BLaER1 treated with 17β-estradiol and CSF1 and Interleukin-3, amounts not matched to agents 10 nM and 100 nM (cell line): ENCODE measurements around the gene ARID1A.
A peak's percentile ranks its signal among the peaks of the same experiment; 100 is the strongest.

ENCODE experiments used
- H3K27ac ChIP-seq, 11 experiments: shearing (Covaris generic); formaldehyde crosslinking; 2 replicates each; pipeline ENCODE4 v1.8.1; 2022
- H3K27me3 ChIP-seq, 11 experiments: shearing (Covaris generic); formaldehyde crosslinking; 2 replicates each; pipeline ENCODE4 v1.8.1; 2022
- H3K36me3 ChIP-seq, 11 experiments: shearing (Covaris generic); formaldehyde crosslinking; 2 replicates each; pipeline ENCODE4 v1.8.1; 2022
- H3K4me1 ChIP-seq, 10 experiments: shearing (Covaris generic); formaldehyde crosslinking; 2 replicates each; pipeline ENCODE4 v1.8.1; 2022
- H3K4me2 ChIP-seq, 11 experiments: shearing (Covaris generic); formaldehyde crosslinking; 2 replicates each; pipeline ENCODE4 v1.8.1; 2022
- H3K4me3 ChIP-seq, 10 experiments: shearing (Covaris generic); formaldehyde crosslinking; 2 replicates each; pipeline ENCODE4 v1.8.1; 2022
- H3K9ac ChIP-seq, 11 experiments: shearing (Covaris generic); formaldehyde crosslinking; 2 replicates each; pipeline ENCODE4 v1.8.1; 2022
- H3K9me3 ChIP-seq, 11 experiments: shearing (Covaris generic); formaldehyde crosslinking; replicated peaks in 1 of 11; 2 replicates each; pipeline ENCODE4 v1.8.1; 2022
- H4K20me1 ChIP-seq, 11 experiments: shearing (Covaris generic); formaldehyde crosslinking; 2 replicates each; pipeline ENCODE4 v1.8.1; 2022
- Cebpa-rat ChIP-seq, 11 experiments: shearing (Covaris generic); IDR thresholded peaks; 2 replicates each; pipeline ENCODE4 v1.8.1; 2022

Gene ARID1A

GRCh38 chr1:26752519-26752918 is 56.7 kb downstream of the ARID1A start:
- Histone ChIP-seq H3K9me3 (no peaks in the 10 kb centered on the region), H3K4me2 (peak overlapping the region in 5 of 11 experiments; percentile 7 to 59 (median 32); a peak in 8 of 22 replicates), H3K36me3 (peaks cover 94 to 100% (median 99%) of the 10 kb centered on the region in 11 experiments), H3K4me3 (no peak overlapping the region), H3K27ac (no peak overlapping the region), H3K9ac (peak overlapping the region in 1 of 11 experiments; percentile 12; a peak in 1 of 22 replicates), H3K27me3 (no peaks in the 10 kb centered on the region), H4K20me1 (peaks cover 78 to 100% (median 93%) of the 10 kb centered on the region in 11 experiments), H3K4me1 (peaks cover 26 to 68% (median 53%) of the 10 kb centered on the region in 10 experiments)
- no peak for TF ChIP-seq Cebpa-rat (IDR thresholded peaks at IDR 0.05)

- H3K4me2 ChIP-seq, result peak overlapping the region in 4 of 11 experiments; percentile 8 to 59 (median 28); a peak in 2 of 22 replicates
- H3K9me3 ChIP-seq, result no peaks in the 10 kb centered on the region
- peaks cover 91 to 100% (median 97%) of the 10 kb centered on the region in 11 experiments for H4K20me1 ChIP-seq
- no peak overlapping the region for H3K4me3 ChIP-seq
- no peak overlapping the region for H3K27ac ChIP-seq
- peaks cover 20 to 62% (median 48%) of the 10 kb centered on the region in 10 experiments for H3K4me1 ChIP-seq
- TF ChIP-seq Cebpa-rat (IDR thresholded peaks at IDR 0.05), result no peak
- H3K36me3 ChIP-seq, result peaks cover 98 to 100% (median 100%) of the 10 kb centered on the region in 11 experiments
- no peak overlapping the region for H3K9ac ChIP-seq
- H3K27me3 ChIP-seq, result no peaks in the 10 kb centered on the region
These were observed 58.5 kb downstream of the ARID1A start for GRCh38 chr1:26754086-26754874.

GRCh38 chr1:26758358-26758757 is 62.5 kb downstream of the ARID1A start:
- Histone ChIP-seq H4K20me1 (peaks cover 69 to 99% (median 91%) of the 10 kb centered on the region in 11 experiments), H3K4me2 (no peak overlapping the region), H3K4me3 (no peak overlapping the region), H3K9me3 (no peaks in the 10 kb centered on the region), H3K27me3 (no peaks in the 10 kb centered on the region), H3K9ac (no peak overlapping the region), H3K27ac (no peak overlapping the region), H3K4me1 (peaks cover 0 to 21% (median 13%) of the 10 kb centered on the region in 10 experiments; a peak in 13 of 20 replicates), H3K36me3 (peaks cover 98 to 100% (median 100%) of the 10 kb centered on the region in 11 experiments)
- TF ChIP-seq Cebpa-rat (IDR thresholded peaks at IDR 0.05), result no peak

DNA sequence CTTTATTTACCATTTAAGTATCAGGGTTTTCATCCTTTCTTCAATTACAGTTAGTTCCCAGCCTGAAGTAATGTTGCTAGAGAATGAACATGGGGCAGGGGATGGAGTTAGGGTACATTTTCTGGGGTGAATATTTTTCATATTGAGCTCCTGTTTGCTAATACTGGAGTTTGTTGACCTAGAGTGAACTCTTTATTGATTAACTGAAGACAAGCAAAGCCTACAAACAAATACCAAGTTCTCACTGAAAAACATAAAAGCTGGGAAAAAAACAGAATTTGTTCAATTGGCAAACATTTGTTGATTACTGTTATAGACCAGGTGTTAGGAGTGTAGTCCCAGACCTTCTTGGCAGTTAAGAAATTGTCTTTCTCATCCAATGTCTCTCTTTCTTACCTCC is 63.7 kb downstream of the ARID1A start:
- peaks cover 0 to 11% (median 2%) of the 10 kb centered on the region in 10 experiments; a peak in 12 of 20 replicates for H3K4me1 ChIP-seq
- TF ChIP-seq Cebpa-rat (IDR thresholded peaks at IDR 0.05), result no peak
- no peak overlapping the region for H3K27ac ChIP-seq
- H3K4me3 ChIP-seq, result no peak overlapping the region
- H4K20me1 ChIP-seq, result peaks cover 58 to 98% (median 83%) of the 10 kb centered on the region in 11 experiments
- H3K27me3 ChIP-seq, result no peaks in the 10 kb centered on the region
- peaks cover 98 to 100% (median 100%) of the 10 kb centered on the region in 11 experiments for H3K36me3 ChIP-seq
- no peaks in the 10 kb centered on the region for H3K9me3 ChIP-seq
- H3K9ac ChIP-seq, result 0 out of 22 replicates have a peak overlapping the region, but pooled peaks of 1 of the 11 experiments have one; percentile 25
- no peak overlapping the region for H3K4me2 ChIP-seq

GRCh38 chr1:26761217-26761616 is 65.4 kb downstream of the ARID1A start:
- H3K9ac ChIP-seq, result no peak overlapping the region
- TF ChIP-seq Cebpa-rat (IDR thresholded peaks at IDR 0.05), result no peak

GRCh38 chr1:26767714-26768113 is 71.9 kb downstream of the ARID1A start:
- no peak for TF ChIP-seq Cebpa-rat (IDR thresholded peaks at IDR 0.05)
- peaks cover 99 to 100% (median 100%) of the 10 kb centered on the region in 11 experiments for H3K36me3 ChIP-seq
- no peak overlapping the region for H3K27ac ChIP-seq
- peaks cover 27 to 78% (median 41%) of the 10 kb centered on the region in 11 experiments; a peak in 17 of 22 replicates for H4K20me1 ChIP-seq
- no peak overlapping the region for H3K4me3 ChIP-seq
- no peaks in the 10 kb centered on the region for H3K27me3 ChIP-seq
- no peaks in the 10 kb centered on the region for H3K9me3 ChIP-seq
- no peak overlapping the region for H3K9ac ChIP-seq
- peaks cover 0 to 35% (median 12%) of the 10 kb centered on the region in 10 experiments; a peak in 15 of 20 replicates for H3K4me1 ChIP-seq
- no peak overlapping the region for H3K4me2 ChIP-seq

More at GRCh38 chr1:26761217-26761616, 65.4 kb downstream of the ARID1A start:
- no peak overlapping the region for H3K4me3 ChIP-seq
- H3K27me3 ChIP-seq, result no peaks in the 10 kb centered on the region
- H3K9me3 ChIP-seq, result no peaks in the 10 kb centered on the region
- H3K4me2 ChIP-seq, result no peak overlapping the region
- H3K27ac ChIP-seq, result no peak overlapping the region
- peaks cover 99 to 100% (median 100%) of the 10 kb centered on the region in 11 experiments for H3K36me3 ChIP-seq
- H3K4me1 ChIP-seq, result no peaks in the 10 kb centered on the region
- peaks cover 47 to 91% (median 70%) of the 10 kb centered on the region in 11 experiments for H4K20me1 ChIP-seq

DNA sequence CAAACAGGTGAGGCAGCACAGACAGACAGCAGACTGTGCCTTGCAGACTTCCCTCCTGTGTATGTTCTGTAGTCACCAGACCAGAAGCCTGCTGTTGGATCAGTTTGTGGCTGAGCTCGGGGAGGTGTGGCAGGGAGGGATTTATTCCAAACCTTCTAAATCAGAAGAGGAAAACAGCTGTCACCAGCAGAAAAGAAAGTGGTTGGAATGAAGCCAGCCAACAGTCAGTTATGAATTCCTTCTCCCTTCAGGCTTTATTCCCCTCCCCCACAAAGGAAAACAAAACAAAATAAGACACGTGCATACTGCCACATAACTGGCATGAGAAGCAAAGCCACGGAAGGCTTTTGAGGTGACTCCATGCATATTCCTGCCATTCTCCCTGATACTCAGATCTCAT is 72.9 kb downstream of the ARID1A start:
- Histone ChIP-seq H4K20me1 (peaks cover 24 to 80% (median 37%) of the 10 kb centered on the region in 11 experiments; a peak in 16 of 22 replicates), H3K4me1 (peaks cover 0 to 35% (median 12%) of the 10 kb centered on the region in 10 experiments; a peak in 15 of 20 replicates), H3K4me2 (no peak overlapping the region; a peak in 1 of 22 replicates), H3K27ac (no peak overlapping the region), H3K27me3 (no peaks in the 10 kb centered on the region), H3K4me3 (no peak overlapping the region), H3K9ac (no peak overlapping the region), H3K9me3 (no peaks in the 10 kb centered on the region), H3K36me3 (peaks cover 99 to 100% (median 100%) of the 10 kb centered on the region in 11 experiments)
- TF ChIP-seq Cebpa-rat (IDR thresholded peaks at IDR 0.05), result no peak

DNA sequence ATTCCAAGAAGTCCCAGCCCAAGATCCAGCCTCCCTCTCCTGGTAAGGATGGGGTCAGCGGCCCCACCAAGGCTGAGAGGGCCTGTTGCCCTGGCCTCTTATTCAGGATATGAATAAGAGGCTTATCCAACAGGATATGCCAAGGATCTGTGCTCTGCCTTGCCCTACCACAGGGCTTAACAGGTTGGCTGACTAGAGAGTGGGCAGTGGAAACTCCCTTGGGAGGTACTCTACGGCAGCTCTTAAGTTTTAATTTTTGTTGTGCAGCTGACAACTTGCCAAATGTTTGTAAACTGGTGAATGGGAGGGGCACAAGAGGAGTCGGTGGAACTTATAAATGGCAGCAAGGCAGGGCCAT is 75.4 kb downstream of the ARID1A start:
- peaks cover 100% of the 10 kb centered on the region in 11 experiments for H3K36me3 ChIP-seq
- H3K9ac ChIP-seq, result no peak overlapping the region
- H3K9me3 ChIP-seq, result no peaks in the 10 kb centered on the region
- H3K4me2 ChIP-seq, result peak overlapping the region in 7 of 11 experiments; percentile 5 to 53 (median 13); a peak in 9 of 22 replicates
- no peak for TF ChIP-seq Cebpa-rat (IDR thresholded peaks at IDR 0.05)
- H3K4me3 ChIP-seq, result no peak overlapping the region
- H3K27ac ChIP-seq, result 0 out of 22 replicates have a peak overlapping the region, but pooled peaks of 2 of the 11 experiments have one; percentile 10 to 18
- H3K4me1 ChIP-seq, result peaks cover 0 to 35% (median 12%) of the 10 kb centered on the region in 10 experiments; a peak in 15 of 20 replicates
- no peaks in the 10 kb centered on the region for H3K27me3 ChIP-seq
- peaks cover 21 to 77% (median 49%) of the 10 kb centered on the region in 11 experiments; a peak in 18 of 22 replicates for H4K20me1 ChIP-seq
